ENCODE results near the gene FBXL13.

DNA sequence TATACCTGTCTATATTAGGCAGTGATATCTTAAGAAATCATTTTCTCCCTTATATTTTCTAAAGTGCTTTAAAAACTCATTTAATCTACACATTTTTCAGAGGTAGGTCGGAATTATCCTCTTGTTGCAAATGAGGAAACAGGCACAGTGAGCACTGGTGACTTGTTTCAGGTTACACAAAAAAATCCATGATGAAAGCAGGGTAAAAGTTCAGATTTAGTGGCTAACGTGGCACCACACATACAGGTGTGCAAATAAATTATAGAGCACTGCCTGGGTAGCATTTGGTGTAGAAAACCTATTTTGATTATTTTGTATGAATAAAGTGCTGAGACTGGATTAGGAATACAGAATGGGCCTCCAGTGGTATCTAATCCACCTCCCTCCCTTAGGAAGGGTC lies 26.9 kb upstream of the FBXL13 start:
- TF ChIP-seq, protein P1, sequence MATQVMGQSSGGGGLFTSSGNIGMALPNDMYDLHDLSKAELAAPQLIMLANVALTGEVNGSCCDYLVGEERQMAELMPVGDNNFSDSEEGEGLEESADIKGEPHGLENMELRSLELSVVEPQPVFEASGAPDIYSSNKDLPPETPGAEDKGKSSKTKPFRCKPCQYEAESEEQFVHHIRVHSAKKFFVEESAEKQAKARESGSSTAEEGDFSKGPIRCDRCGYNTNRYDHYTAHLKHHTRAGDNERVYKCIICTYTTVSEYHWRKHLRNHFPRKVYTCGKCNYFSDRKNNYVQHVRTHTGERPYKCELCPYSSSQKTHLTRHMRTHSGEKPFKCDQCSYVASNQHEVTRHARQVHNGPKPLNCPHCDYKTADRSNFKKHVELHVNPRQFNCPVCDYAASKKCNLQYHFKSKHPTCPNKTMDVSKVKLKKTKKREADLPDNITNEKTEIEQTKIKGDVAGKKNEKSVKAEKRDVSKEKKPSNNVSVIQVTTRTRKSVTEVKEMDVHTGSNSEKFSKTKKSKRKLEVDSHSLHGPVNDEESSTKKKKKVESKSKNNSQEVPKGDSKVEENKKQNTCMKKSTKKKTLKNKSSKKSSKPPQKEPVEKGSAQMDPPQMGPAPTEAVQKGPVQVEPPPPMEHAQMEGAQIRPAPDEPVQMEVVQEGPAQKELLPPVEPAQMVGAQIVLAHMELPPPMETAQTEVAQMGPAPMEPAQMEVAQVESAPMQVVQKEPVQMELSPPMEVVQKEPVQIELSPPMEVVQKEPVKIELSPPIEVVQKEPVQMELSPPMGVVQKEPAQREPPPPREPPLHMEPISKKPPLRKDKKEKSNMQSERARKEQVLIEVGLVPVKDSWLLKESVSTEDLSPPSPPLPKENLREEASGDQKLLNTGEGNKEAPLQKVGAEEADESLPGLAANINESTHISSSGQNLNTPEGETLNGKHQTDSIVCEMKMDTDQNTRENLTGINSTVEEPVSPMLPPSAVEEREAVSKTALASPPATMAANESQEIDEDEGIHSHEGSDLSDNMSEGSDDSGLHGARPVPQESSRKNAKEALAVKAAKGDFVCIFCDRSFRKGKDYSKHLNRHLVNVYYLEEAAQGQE (IDR thresholded peaks at IDR 0.05; ENCODE audit: insufficient read depth in 1 of 2, low read depth in 2 of 2, low read length in 1 of 2), result no peak
- TF ChIP-seq, protein P2, sequence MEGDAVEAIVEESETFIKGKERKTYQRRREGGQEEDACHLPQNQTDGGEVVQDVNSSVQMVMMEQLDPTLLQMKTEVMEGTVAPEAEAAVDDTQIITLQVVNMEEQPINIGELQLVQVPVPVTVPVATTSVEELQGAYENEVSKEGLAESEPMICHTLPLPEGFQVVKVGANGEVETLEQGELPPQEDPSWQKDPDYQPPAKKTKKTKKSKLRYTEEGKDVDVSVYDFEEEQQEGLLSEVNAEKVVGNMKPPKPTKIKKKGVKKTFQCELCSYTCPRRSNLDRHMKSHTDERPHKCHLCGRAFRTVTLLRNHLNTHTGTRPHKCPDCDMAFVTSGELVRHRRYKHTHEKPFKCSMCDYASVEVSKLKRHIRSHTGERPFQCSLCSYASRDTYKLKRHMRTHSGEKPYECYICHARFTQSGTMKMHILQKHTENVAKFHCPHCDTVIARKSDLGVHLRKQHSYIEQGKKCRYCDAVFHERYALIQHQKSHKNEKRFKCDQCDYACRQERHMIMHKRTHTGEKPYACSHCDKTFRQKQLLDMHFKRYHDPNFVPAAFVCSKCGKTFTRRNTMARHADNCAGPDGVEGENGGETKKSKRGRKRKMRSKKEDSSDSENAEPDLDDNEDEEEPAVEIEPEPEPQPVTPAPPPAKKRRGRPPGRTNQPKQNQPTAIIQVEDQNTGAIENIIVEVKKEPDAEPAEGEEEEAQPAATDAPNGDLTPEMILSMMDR (IDR thresholded peaks at IDR 0.05), result no peak
